Stomach smooth muscle (tissue), 2 donors: ENCODE results near the gene PDLIM1.
A peak's percentile ranks its signal among the peaks of the same experiment; 100 is the strongest.

Source experiments
- H3K27ac ChIP-seq: one replicate; pipeline ENCODE4 v1.7.0; 2013; ENCODE audit warnings: mild to moderate bottlenecking, low read length, inconsistent platforms
- H3K27me3 ChIP-seq, 2 donors: one replicate each; pipeline ENCODE4 v1.7.0; 2013; ENCODE audit warnings: low read length in 2 of 2; ENCODE audit not compliant: insufficient read depth in 2 of 2, control insufficient read depth in 1 of 2
- H3K36me3 ChIP-seq, 2 donors: one replicate each; pipeline ENCODE4 v1.7.0; 2013; ENCODE audit warnings: low read length in 2 of 2; ENCODE audit not compliant: control insufficient read depth in 2 of 2, insufficient read depth in 2 of 2
- H3K4me1 ChIP-seq: one replicate; pipeline ENCODE4 v1.7.0; 2013; ENCODE audit warnings: low read length; ENCODE audit not compliant: control insufficient read depth, insufficient read depth
- H3K4me3 ChIP-seq, 2 donors: one replicate each; pipeline ENCODE4 v1.7.0; 2013; ENCODE audit warnings: low read length in 2 of 2
- H3K9ac ChIP-seq, 2 donors: one replicate each; pipeline ENCODE4 v1.7.0; 2013; ENCODE audit warnings: low read length in 2 of 2, mild to moderate bottlenecking in 1 of 2
- H3K9me3 ChIP-seq, 2 donors: one replicate each; pipeline ENCODE4 v1.7.0; 2013; ENCODE audit warnings: low read length in 2 of 2; ENCODE audit not compliant: control insufficient read depth in 2 of 2
- donor health status: healthy.
- donor health status: Pancreatic carcinoma.

PDLIM1 gene

GRCh38 chr10:95288303-95288702 is 2.5 kb downstream of the PDLIM1 start:
- Histone ChIP-seq H3K27me3 (peaks cover 12 to 29% of the 10 kb centered on the region in 2 donors), H3K4me1 (peaks cover 9% of the 10 kb centered on the region), H3K9ac (no peak overlapping the region), H3K27ac (no peak overlapping the region), H3K9me3 (no peaks in the 10 kb centered on the region), H3K4me3 (no peak overlapping the region), H3K36me3 (no peaks in the 10 kb centered on the region)

DNA sequence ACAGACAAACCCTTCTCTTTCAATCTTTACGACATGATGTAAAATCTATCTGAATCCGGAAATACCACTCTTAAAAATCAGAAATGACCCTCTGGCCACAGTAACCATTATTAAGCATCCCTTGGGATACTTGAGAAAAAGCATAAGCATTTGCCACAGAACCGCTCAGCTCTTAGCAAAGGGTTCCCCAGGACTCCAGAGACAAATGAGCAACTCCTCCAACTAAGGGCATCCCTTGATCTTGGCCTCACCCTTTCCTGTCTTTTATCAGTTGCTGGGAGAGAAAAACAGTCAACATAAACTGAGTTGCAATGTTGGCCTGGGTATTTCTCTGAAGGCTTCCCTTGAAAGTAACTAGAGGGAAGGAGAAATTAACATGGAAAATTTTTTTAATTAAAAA is 3.5 kb downstream of the PDLIM1 start:
- no peaks in the 10 kb centered on the region for H3K9me3 ChIP-seq
- H3K4me1 ChIP-seq, result peaks cover 9% of the 10 kb centered on the region
- no peak overlapping the region for H3K27ac ChIP-seq
- H3K4me3 ChIP-seq, result no peak overlapping the region
- H3K9ac ChIP-seq, result no peak overlapping the region
- no peaks in the 10 kb centered on the region for H3K36me3 ChIP-seq
- H3K27me3 ChIP-seq, result peaks cover 12 to 29% of the 10 kb centered on the region in 2 donors

- Histone ChIP-seq H3K9ac (no peak overlapping the region), H3K27ac (no peak overlapping the region), H3K4me1 (peaks cover 9% of the 10 kb centered on the region), H3K9me3 (no peaks in the 10 kb centered on the region), H3K36me3 (no peaks in the 10 kb centered on the region), H3K4me3 (peak overlapping the region in 1 of 2 donors; percentile 22), H3K27me3 (peaks cover 12 to 27% of the 10 kb centered on the region in 2 donors)
These were observed 4.1 kb downstream of the PDLIM1 start for GRCh38 chr10:95286707-95287106.

DNA sequence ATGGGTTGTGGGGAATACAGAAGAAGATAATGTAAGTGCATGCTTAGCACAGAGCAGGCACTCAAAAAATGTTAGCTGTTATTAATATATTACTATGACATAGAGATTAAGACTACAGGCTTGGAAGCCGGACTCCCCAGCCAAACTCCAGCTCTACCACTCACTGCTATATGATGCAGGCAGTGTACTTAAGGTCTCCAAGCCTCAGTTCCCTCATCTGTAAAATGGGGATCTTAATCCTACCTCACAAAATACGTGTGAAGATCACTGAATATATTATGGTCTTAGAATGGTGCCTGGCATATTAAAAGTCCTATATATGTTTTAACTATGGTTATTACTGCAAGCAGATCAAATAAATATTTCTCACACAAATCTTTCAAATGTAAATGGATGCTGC is 5.2 kb downstream of the PDLIM1 start:
- Histone ChIP-seq H3K27ac (no peak overlapping the region), H3K27me3 (peaks cover 12 to 18% of the 10 kb centered on the region in 2 donors), H3K36me3 (no peaks in the 10 kb centered on the region), H3K4me1 (peaks cover 3% of the 10 kb centered on the region), H3K9ac (no peak overlapping the region), H3K9me3 (no peaks in the 10 kb centered on the region), H3K4me3 (no peak overlapping the region)

DNA sequence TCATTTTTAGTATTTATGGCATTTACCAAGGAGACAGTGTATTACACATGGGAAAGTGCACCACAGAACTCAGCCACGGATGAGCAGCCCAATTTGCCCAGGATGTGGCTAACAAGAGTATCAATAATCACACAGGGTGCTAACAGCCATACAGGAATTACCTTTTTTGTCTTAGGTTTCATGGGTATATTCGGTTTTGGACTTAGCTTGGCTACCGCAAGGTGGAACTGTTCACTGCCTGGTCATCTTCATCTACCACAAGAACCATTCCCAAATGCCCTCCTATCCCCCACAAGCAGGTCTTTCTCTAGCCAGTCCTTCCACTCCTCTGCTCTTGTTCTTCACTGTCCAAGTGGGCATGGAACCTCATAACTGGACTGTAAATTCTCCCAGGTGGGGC is 6.0 kb downstream of the PDLIM1 start:
- H3K9ac ChIP-seq, result no peak overlapping the region
- no peak overlapping the region for H3K27ac ChIP-seq
- H3K4me3 ChIP-seq, result no peak overlapping the region
- H3K4me1 ChIP-seq, result peaks cover 3% of the 10 kb centered on the region
- peaks cover 10% of the 10 kb centered on the region in 2 donors for H3K27me3 ChIP-seq
- H3K9me3 ChIP-seq, result no peaks in the 10 kb centered on the region
- no peaks in the 10 kb centered on the region for H3K36me3 ChIP-seq

GRCh38 chr10:95282107-95282506 is 8.7 kb downstream of the PDLIM1 start:
- H3K27ac ChIP-seq, result no peak overlapping the region
- H3K36me3 ChIP-seq, result no peaks in the 10 kb centered on the region
- no peaks in the 10 kb centered on the region for H3K9me3 ChIP-seq
- peaks cover 8% of the 10 kb centered on the region for H3K4me1 ChIP-seq
- no peak overlapping the region for H3K9ac ChIP-seq
- H3K4me3 ChIP-seq, result no peak overlapping the region
- H3K27me3 ChIP-seq, result peaks cover 0 to 2% of the 10 kb centered on the region in 2 donors

GRCh38 chr10:95281206-95281605 is 9.6 kb downstream of the PDLIM1 start:
- H3K36me3 ChIP-seq, result no peaks in the 10 kb centered on the region
- H3K9ac ChIP-seq, result no peak overlapping the region
- peaks cover 8% of the 10 kb centered on the region for H3K4me1 ChIP-seq
- H3K9me3 ChIP-seq, result no peaks in the 10 kb centered on the region
- H3K4me3 ChIP-seq, result no peak overlapping the region
- H3K27me3 ChIP-seq, result no peaks in the 10 kb centered on the region
- H3K27ac ChIP-seq, result no peak overlapping the region

- H3K9me3 ChIP-seq, result no peaks in the 10 kb centered on the region
- peaks cover 8% of the 10 kb centered on the region for H3K4me1 ChIP-seq
- no peak overlapping the region for H3K9ac ChIP-seq
- H3K27ac ChIP-seq, result no peak overlapping the region
- H3K4me3 ChIP-seq, result no peak overlapping the region
- H3K27me3 ChIP-seq, result no peaks in the 10 kb centered on the region
- no peaks in the 10 kb centered on the region for H3K36me3 ChIP-seq
These were observed 10.2 kb downstream of the PDLIM1 start for GRCh38 chr10:95280637-95281036.

DNA sequence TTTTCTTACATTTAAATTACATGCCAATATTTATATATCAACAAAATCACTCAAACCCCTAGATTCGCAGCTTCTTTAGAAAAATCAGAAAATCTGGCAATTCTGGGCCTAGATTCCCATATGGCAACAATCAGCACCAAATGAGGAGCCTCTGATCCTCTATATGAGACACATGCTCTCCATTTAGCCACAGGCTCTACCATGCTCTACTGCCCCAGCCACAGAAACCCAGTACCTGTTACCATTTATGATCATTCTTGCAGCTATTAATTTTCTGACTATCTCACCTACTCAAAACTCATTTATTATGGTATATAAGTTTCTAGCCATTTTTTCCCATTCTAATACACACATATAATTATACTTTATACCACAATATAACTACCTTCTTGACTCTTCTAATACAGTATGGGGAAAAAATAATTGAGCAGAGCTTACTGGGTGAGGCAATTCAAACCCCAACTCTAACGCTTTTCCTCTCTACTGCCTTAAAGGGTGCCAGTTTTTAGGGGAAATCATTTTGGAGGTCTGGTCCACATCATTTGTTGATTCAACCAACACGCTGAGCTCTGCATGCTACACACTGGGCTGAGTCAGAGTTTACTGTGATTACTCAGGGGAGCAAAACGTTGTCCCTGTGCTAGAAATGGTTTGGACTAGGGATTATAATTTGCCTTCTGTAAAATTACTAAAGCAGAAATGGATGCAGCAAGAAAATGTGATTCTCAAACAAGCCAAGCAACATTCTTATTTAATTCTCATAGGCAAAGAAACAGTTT is 11.6 kb downstream of the PDLIM1 start:
- Histone ChIP-seq H3K27ac (no peak overlapping the region), H3K9ac (no peak overlapping the region), H3K4me3 (no peak overlapping the region)

DNA sequence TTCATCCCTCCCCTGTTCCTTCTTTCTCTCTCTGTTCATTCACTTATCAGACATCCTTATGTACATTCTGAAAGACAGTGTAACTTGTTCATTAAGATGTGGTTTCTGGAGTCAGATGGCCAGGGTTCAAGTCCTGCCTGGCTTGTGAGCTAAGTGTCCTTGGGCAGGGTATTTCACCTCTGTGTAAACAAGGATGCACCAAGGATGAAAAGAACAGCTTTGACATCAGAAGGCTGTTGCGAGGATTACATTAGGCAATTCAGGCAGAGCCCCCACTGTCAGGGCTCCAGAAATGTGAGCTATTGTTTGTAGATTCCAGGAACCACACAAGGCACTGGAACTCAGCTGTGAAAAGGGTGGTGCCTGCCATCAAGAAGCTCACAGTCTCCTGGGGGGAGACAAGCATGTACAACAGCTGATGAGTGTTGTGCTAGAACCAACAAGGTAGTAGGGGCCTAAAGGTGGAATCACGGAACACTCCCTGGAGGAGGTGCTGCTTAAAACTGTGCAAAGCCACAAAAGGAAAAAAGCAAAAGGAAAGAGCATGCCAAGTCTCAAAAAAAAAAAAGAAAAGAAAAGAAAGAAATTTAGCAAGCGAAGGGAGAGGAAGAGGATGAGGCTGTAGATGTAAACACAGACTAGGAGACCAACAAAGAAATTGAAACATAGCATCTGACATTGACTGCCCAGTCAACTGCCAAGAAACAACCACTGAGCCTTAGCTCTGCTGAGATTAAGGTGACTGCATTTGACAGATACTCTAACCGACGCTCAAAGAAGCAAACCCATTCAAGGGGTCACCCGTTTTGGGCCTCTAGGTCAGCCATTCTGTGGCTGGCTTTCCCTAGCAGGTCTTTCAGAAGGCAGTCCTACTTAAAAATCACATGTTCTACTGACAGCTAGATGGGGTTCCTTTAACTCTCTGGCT is 12.5 kb downstream of the PDLIM1 start:
- H3K36me3 ChIP-seq, result no peaks in the 10 kb centered on the region
- peak overlapping the region; percentile 6 for H3K27ac ChIP-seq
- H3K9ac ChIP-seq, result no peak overlapping the region
- no peaks in the 10 kb centered on the region for H3K9me3 ChIP-seq
- no peak overlapping the region for H3K4me3 ChIP-seq
- H3K27me3 ChIP-seq, result no peaks in the 10 kb centered on the region
- peaks cover 8% of the 10 kb centered on the region for H3K4me1 ChIP-seq

More for the DNA sequence above, 11.6 kb downstream of the PDLIM1 start:
- no peaks in the 10 kb centered on the region for H3K36me3 ChIP-seq
- H3K4me1 ChIP-seq, result peaks cover 4% of the 10 kb centered on the region
- H3K27me3 ChIP-seq, result no peaks in the 10 kb centered on the region
- no peaks in the 10 kb centered on the region for H3K9me3 ChIP-seq
